HG02610 (cell line): ENCODE results near the gene CCER1.
"Not testable (repeated sequence)": the region's sequence is repeated elsewhere in the genome, so short reads cannot be mapped to it uniquely, and the experiment has no call there.

Experiments
- ATAC-seq: cut with Tn5 transposase; IDR thresholded peaks from one replicate; pipeline ENCODE4 v1.9.1; 2021; ENCODE audit warnings: mild to moderate bottlenecking, moderate library complexity; ENCODE audit not compliant: unreplicated experiment

Gene CCER1

GRCh38 chr12:90954921-90955320, at the start of gene CCER1:
Gene CCER1, minus strand, starts transcription at chr12:90955176. Its CDS starts 434 bp downstream, at chr12:90954742.
- ATAC-seq, result no peak

GRCh38 chr12:91003737-91004136, 48.8 kb upstream of the CCER1 start:
- ATAC-seq, result no peak

GRCh38 chr12:91001306-91001705, 46.3 kb upstream of the CCER1 start:
- no peak for ATAC-seq

- no peak for ATAC-seq
Observed at GRCh38 chr12:90999966-91000365, 45.0 kb upstream of the CCER1 start.

GRCh38 chr12:90999527-90999926, 44.6 kb upstream of the CCER1 start:
- ATAC-seq, result no peak

GRCh38 chr12:90995010-90995409, 40.0 kb upstream of the CCER1 start:
- no peak for ATAC-seq

GRCh38 chr12:90991952-90992465, 37.0 kb upstream of the CCER1 start:
- ATAC-seq, result no peak

- ATAC-seq, result no peak
Observed at GRCh38 chr12:90990611-90991010, 35.6 kb upstream of the CCER1 start.

GRCh38 chr12:90989686-90990111, 34.7 kb upstream of the CCER1 start:
- ATAC-seq, result no peak

- no peak for ATAC-seq
Observed at GRCh38 chr12:90987520-90987919, 32.5 kb upstream of the CCER1 start.

- ATAC-seq, result no peak
Observed at GRCh38 chr12:90987101-90987500, 32.1 kb upstream of the CCER1 start.

- not testable (repeated sequence) for ATAC-seq
Observed at GRCh38 chr12:90985331-90985730, 30.4 kb upstream of the CCER1 start.

GRCh38 chr12:90984114-90984513, 29.1 kb upstream of the CCER1 start:
- no peak for ATAC-seq

- no peak for ATAC-seq
Observed at GRCh38 chr12:90982170-90982569, 27.2 kb upstream of the CCER1 start.

- no peak for ATAC-seq
Observed at GRCh38 chr12:90979951-90980350, 25.0 kb upstream of the CCER1 start.

- no peak for ATAC-seq
Observed at GRCh38 chr12:90979019-90979418, 24.0 kb upstream of the CCER1 start.

- peak; percentile 79 for ATAC-seq
Observed at GRCh38 chr12:90978117-90978770, 23.3 kb upstream of the CCER1 start.

- no peak for ATAC-seq
Observed at GRCh38 chr12:90977224-90977623, 22.2 kb upstream of the CCER1 start.

- no peak for ATAC-seq
Observed at GRCh38 chr12:90974286-90974685, 19.3 kb upstream of the CCER1 start.

- ATAC-seq, result no peak
Observed at GRCh38 chr12:90972226-90972625, 17.2 kb upstream of the CCER1 start.

- no peak for ATAC-seq
Observed at GRCh38 chr12:90970911-90971310, 15.9 kb upstream of the CCER1 start.

- ATAC-seq, result no peak
Observed at GRCh38 chr12:90970471-90970870, 15.5 kb upstream of the CCER1 start.

GRCh38 chr12:90969851-90970250, 14.9 kb upstream of the CCER1 start:
- no peak for ATAC-seq
